HL-60 (cell line): Measurements from ENCODE around the gene TP53TG5.

Experiments used
- DNase-seq, 2 experiments: peaks; one replicate each; pipeline ENCODE4 v3.0.0-alpha.2; 2010 to 2020; ENCODE audit warnings: low read depth in 1 of 2, low spot score in 1 of 2
- H3K27ac ChIP-seq: fragments of 250-450 bp; sonication (Bioruptor Pico); replicated peaks from 2 replicates; pipeline ENCODE4 v1.5.1; 2020; ENCODE audit warnings: mild to moderate bottlenecking, moderate library complexity
- H3K27me3 ChIP-seq: fragments of 250-450 bp; sonication (Bioruptor Pico); 2 replicates; pipeline ENCODE4 v1.5.1; 2021; ENCODE audit warnings: mild to moderate bottlenecking, moderate library complexity; ENCODE audit not compliant: insufficient read depth, poor library complexity, severe bottlenecking
- H3K4me3 ChIP-seq: replicated peaks from 2 replicates; pipeline ENCODE4 v1.5.1; 2011; ENCODE audit warnings: mild to moderate bottlenecking, control low read depth, low read length; ENCODE audit not compliant: insufficient read depth
- CTCF ChIP-seq: IDR thresholded peaks from one replicate; pipeline ENCODE4 v1.5.1; 2011; ENCODE audit warnings: low read length, control low read depth, inconsistent platforms; ENCODE audit not compliant: insufficient read depth
- GABPA ChIP-seq: IDR thresholded peaks from 2 replicates; pipeline ENCODE4 v1.6.1; 2012; ENCODE audit warnings: low read depth
- POLR2AphosphoS5 ChIP-seq: IDR thresholded peaks from 2 replicates; pipeline ENCODE4 v1.6.1; 2012; ENCODE audit warnings: low read depth
- SPI1 ChIP-seq: IDR thresholded peaks from 2 replicates; pipeline ENCODE4 v1.6.1; 2012; ENCODE audit warnings: low read depth, mild to moderate bottlenecking, borderline replicate concordance
- TF ChIP-seq, protein P1 (sequence below): IDR thresholded peaks from 2 replicates; pipeline ENCODE4 v1.6.1; 2012; ENCODE audit warnings: low read depth; ENCODE audit not compliant: insufficient replicate concordance

TP53TG5 gene

GRCh38 chr20:45400346-45401031 is 22.4 kb upstream of the TP53TG5 start:
- DNase-seq: no peak
- TF ChIP-seq SPI1: no peak
- no peak overlapping the region for H3K27ac ChIP-seq
- H3K4me3 ChIP-seq: no peak overlapping the region
- no peaks in the 10 kb centered on the region for H3K27me3 ChIP-seq

DNA sequence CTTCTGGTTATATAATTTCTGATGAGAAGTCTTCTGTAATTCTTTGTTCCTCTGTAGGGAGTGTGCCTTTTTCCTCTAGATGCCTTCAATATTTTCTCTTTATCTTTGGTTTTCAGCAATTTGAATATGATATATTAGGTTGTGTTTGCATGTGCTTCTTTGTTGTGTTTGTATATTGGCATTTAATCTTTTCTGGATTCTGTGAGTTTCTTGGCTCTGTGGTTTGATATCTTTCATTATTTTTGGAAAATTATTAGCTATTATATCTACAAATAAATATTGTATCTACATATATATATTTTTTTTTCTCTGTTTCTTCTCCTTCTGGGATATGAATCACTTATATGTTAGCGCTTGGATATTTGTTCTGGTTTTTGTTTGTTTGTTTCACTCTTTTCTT is 20.9 kb upstream of the TP53TG5 start:
- no peaks in the 10 kb centered on the region for H3K27me3 ChIP-seq
- no peak overlapping the region for H3K27ac ChIP-seq
- no peak overlapping the region for H3K4me3 ChIP-seq
- TF ChIP-seq GABPA (no peak), SPI1 (no peak), CTCF (no peak), POLR2AphosphoS5 (no peak)
- TF ChIP-seq, protein P1, sequence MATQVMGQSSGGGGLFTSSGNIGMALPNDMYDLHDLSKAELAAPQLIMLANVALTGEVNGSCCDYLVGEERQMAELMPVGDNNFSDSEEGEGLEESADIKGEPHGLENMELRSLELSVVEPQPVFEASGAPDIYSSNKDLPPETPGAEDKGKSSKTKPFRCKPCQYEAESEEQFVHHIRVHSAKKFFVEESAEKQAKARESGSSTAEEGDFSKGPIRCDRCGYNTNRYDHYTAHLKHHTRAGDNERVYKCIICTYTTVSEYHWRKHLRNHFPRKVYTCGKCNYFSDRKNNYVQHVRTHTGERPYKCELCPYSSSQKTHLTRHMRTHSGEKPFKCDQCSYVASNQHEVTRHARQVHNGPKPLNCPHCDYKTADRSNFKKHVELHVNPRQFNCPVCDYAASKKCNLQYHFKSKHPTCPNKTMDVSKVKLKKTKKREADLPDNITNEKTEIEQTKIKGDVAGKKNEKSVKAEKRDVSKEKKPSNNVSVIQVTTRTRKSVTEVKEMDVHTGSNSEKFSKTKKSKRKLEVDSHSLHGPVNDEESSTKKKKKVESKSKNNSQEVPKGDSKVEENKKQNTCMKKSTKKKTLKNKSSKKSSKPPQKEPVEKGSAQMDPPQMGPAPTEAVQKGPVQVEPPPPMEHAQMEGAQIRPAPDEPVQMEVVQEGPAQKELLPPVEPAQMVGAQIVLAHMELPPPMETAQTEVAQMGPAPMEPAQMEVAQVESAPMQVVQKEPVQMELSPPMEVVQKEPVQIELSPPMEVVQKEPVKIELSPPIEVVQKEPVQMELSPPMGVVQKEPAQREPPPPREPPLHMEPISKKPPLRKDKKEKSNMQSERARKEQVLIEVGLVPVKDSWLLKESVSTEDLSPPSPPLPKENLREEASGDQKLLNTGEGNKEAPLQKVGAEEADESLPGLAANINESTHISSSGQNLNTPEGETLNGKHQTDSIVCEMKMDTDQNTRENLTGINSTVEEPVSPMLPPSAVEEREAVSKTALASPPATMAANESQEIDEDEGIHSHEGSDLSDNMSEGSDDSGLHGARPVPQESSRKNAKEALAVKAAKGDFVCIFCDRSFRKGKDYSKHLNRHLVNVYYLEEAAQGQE: no peak
- no peak for DNase-seq

- Histone ChIP-seq H3K27me3 (no peaks in the 10 kb centered on the region), H3K27ac (no peak overlapping the region), H3K4me3 (no peak overlapping the region)
- no peak for DNase-seq
- no peak for TF ChIP-seq SPI1
- no peak for TF ChIP-seq CTCF
- TF ChIP-seq GABPA: no peak
- TF ChIP-seq POLR2AphosphoS5: no peak
- TF ChIP-seq, protein P1: no peak
These were observed 16.9 kb upstream of the TP53TG5 start for GRCh38 chr20:45395114-45395415.

GRCh38 chr20:45394221-45395113 is 16.3 kb upstream of the TP53TG5 start:
- no peak overlapping the region for H3K4me3 ChIP-seq
- no peak overlapping the region for H3K27ac ChIP-seq
- H3K27me3 ChIP-seq: no peaks in the 10 kb centered on the region
- DNase-seq: no peak
- TF ChIP-seq CTCF: no peak
- TF ChIP-seq, protein P1: no peak
- TF ChIP-seq GABPA: no peak
- TF ChIP-seq POLR2AphosphoS5: no peak
- TF ChIP-seq SPI1: no peak
